Cardiac muscle cell (in vitro differentiated cells and primary cell): Measurements from ENCODE around the gene TPM4. TPM values are rescaled to one million over a fixed set of nuclear protein-coding genes. Genes with fewer than 3 reads are reported as not detected.

Experiments used
- DNase-seq, 2 donors: peaks; one replicate each; pipeline versions ENCODE4 v3.0.0 to v3.0.0-alpha.2; 2010 to 2017; ENCODE audit warnings: low read depth in 1 of 2, low spot score in 1 of 2
- H3K27ac ChIP-seq: fragments of 200-600 bp; sonication (generic); 2 replicates; pipeline ENCODE4 v1.5.1; 2016
- H3K27me3 ChIP-seq: fragments of 200-600 bp; sonication (generic); 2 replicates; pipeline ENCODE4 v1.6.0; 2016; ENCODE audit warnings: control low read depth
- H3K36me3 ChIP-seq: fragments of 200-600 bp; sonication (generic); 2 replicates; pipeline ENCODE4 v1.5.1; 2016; ENCODE audit warnings: control low read depth
- H3K4me1 ChIP-seq: fragments of 200-600 bp; sonication (generic); 2 replicates; pipeline ENCODE4 v1.8.1; 2017; ENCODE audit warnings: low read depth, mild to moderate bottlenecking, mixed run types
- H3K4me3 ChIP-seq: fragments of 200-600 bp; sonication (generic); 2 replicates; pipeline ENCODE4 v1.5.1; 2016; ENCODE audit warnings: mild to moderate bottlenecking
- H3K9me3 ChIP-seq: fragments of 200-600 bp; sonication (generic); 2 replicates; pipeline ENCODE4 v1.5.1; 2017; ENCODE audit warnings: low read depth, mild to moderate bottlenecking, control low read depth
- polyA plus RNA-seq: library from polyadenylated mRNA; unstranded; fragments of >200 nt; fragmentation: Nextera tagmentation; extraction: Ambion mirVana; gene quantifications from 2 replicates; pipeline ENCODE4 v1.2.1, GENCODE V29; 2016
- total RNA-seq: library from RNA; depleted of rRNA; stranded (reverse); fragments of >200 nt; gene quantifications from 2 replicates; pipeline ENCODE4 v1.2.3, GENCODE V29; 2016
- TF ChIP-seq, protein P1 (sequence below): IDR thresholded peaks from 2 replicates; pipeline ENCODE4 v1.5.1; 2012; ENCODE audit warnings: low read depth, mild to moderate bottlenecking, low read length

TPM4 gene
- total and polyA plus RNA-seq, 2 experiments from 2014 or later, result 118 to 268 TPM

DNA sequence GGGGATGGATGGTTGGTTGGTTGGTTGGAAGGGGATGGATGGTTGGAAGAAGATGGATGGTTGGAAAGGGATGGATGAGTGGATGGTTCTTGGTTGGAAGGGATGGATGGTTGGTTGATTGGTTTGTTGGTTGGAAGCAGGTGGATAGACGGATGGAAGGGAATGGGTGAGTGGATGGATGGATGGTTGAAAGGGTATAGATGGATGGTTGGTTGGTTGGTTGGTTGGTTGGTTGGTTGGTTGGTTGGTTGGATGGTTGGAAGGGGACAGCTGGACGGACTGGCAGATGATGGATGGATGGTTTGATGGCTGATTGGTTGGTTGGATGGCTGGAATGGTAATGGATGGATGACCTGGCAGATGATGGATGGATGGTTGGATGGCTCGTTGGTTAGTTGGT is 55.4 kb downstream of the TPM4 start:
- Histone ChIP-seq H3K4me3 (no peak overlapping the region), H3K9me3 (no peaks in the 10 kb centered on the region), H3K27me3 (no peaks in the 10 kb centered on the region), H3K36me3 (peaks cover 35% of the 10 kb centered on the region), H3K27ac (no peak overlapping the region), H3K4me1 (no peaks in the 10 kb centered on the region)
- TF ChIP-seq, protein P1, sequence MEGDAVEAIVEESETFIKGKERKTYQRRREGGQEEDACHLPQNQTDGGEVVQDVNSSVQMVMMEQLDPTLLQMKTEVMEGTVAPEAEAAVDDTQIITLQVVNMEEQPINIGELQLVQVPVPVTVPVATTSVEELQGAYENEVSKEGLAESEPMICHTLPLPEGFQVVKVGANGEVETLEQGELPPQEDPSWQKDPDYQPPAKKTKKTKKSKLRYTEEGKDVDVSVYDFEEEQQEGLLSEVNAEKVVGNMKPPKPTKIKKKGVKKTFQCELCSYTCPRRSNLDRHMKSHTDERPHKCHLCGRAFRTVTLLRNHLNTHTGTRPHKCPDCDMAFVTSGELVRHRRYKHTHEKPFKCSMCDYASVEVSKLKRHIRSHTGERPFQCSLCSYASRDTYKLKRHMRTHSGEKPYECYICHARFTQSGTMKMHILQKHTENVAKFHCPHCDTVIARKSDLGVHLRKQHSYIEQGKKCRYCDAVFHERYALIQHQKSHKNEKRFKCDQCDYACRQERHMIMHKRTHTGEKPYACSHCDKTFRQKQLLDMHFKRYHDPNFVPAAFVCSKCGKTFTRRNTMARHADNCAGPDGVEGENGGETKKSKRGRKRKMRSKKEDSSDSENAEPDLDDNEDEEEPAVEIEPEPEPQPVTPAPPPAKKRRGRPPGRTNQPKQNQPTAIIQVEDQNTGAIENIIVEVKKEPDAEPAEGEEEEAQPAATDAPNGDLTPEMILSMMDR, result no peak
- DNase-seq, result no peak

DNA sequence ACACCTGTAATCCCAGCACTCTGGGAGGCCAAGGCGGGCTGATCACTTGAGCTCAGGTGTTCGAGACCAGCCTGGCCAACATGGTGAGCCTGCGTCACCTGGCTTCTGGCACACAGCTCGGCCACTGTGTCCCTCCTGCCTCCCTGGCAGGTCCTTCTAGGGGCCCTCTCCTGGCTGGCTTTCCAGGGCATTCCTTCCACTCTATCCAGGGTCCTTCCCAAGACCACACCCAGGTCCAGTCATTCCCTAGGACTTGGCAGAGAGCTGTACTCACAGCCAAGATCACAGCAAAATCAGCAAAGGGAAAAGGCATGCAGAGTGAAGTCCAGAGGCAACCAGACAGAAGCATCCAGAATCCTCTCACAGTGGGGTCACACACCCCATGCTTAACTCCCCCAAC is 57.5 kb downstream of the TPM4 start:
- DNase-seq, result no peak
- Histone ChIP-seq H3K36me3 (peaks cover 22% of the 10 kb centered on the region), H3K27me3 (no peaks in the 10 kb centered on the region), H3K9me3 (no peaks in the 10 kb centered on the region), H3K4me3 (no peak overlapping the region), H3K4me1 (no peaks in the 10 kb centered on the region), H3K27ac (peak overlapping the region; percentile 28)
- TF ChIP-seq, protein P1, result no peak

DNA sequence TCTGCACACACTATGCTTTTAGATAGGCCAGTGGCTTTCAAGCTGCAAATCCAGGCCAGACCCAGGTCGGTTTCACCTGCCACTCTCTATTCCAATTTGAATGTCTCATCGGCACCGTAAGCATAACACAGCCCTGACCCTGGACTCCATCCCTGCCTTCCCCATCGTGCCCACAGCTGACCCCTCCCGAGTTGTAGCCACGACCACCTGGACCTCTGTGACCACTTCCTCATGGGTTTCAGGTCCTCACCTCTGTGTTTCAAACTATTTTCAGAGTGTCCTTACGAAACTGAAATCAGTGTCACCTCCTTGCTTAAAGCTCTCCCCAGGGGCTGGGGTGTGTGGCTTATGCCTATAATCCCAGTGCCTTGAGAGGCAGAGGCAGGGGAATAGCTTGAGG is 58.2 kb downstream of the TPM4 start:
- TF ChIP-seq, protein P1, result no peak
- no peaks in the 10 kb centered on the region for H3K4me1 ChIP-seq
- no peak for DNase-seq
- H3K27me3 ChIP-seq, result no peaks in the 10 kb centered on the region
- H3K4me3 ChIP-seq, result no peak overlapping the region
- H3K9me3 ChIP-seq, result no peaks in the 10 kb centered on the region
- H3K27ac ChIP-seq, result peak overlapping the region; percentile 28
- H3K36me3 ChIP-seq, result peaks cover 18% of the 10 kb centered on the region

DNA sequence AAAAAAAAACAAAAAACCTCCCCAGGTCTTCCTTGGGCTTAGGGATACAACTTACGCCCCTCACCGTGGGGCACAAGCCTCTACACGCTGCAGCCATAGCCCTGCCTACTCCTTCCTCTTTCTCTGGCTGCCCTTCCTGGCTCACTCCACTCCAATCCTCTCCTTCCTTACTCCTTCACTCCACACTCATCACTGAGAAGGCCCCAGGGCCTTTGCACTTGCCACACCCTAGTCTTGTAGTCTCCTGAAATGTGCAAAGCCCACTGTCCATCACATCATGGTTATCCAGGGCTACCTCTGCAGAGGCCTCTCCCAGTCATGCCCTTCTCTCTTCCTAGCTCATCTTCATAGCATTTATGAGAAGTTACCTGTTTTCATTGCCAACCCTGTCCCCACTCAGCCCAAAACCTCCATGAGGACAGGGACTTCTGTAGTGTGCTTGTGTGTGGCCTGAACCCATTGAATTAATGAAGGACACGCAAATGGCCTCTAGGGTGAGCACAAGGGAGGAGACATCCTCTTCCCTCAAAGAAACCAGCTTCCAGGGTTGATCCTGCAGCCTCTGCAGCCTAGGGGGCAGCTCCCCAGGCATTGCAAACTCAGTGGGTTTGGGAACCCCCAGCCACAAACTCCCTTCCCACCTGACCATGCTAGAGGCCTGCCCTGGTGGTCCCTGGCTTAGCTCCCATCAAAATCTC is 59.3 kb downstream of the TPM4 start:
- H3K36me3 ChIP-seq, result peaks cover 9% of the 10 kb centered on the region
- no peak overlapping the region for H3K27ac ChIP-seq
- no peak for DNase-seq
- no peaks in the 10 kb centered on the region for H3K4me1 ChIP-seq
- no peaks in the 10 kb centered on the region for H3K27me3 ChIP-seq
- H3K9me3 ChIP-seq, result no peaks in the 10 kb centered on the region
- TF ChIP-seq, protein P1, result no peak
- no peak overlapping the region for H3K4me3 ChIP-seq

DNA sequence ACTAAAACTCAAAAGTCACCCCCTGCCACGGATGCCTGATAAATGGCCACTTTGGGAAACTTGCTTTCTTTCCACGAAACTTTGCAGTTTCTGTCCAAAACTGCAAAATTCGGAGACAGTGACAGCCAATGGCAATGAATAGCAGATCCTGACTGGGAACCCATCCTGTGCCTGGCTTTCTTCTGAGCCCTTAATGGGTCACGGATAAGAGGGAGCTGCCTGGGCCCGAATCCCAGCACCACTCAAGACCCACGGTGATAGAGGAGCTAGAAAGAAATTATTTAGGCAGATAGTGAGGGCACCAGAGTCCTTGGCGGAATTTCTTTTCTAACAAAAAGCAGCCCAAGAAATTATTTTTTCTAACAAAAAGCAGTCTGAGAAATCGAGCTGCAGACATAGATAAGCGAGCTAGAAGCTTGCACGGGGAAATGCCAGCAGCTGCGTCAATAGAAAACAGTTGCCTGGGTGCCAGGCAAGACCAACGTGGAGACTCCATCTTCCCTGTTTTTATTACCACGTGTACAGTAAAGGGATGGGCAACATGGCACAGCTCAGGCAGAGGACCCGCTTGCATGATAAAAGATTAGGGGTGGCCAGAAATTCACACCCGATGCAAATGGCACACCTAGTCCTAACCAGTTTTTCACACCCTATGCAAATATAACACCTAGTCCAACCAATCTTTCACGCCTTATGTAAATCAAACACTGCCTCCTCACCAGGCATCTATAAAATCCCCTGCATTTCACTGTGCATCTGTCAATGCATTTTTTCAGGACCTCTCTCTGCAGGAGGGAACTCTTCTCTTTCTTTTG is 60.1 kb downstream of the TPM4 start:
- H3K27ac ChIP-seq, result no peak overlapping the region
- H3K4me1 ChIP-seq, result no peaks in the 10 kb centered on the region
- no peak for DNase-seq
- TF ChIP-seq, protein P1, result no peak
- H3K36me3 ChIP-seq, result peaks cover 7% of the 10 kb centered on the region
- H3K27me3 ChIP-seq, result no peaks in the 10 kb centered on the region
- no peak overlapping the region for H3K4me3 ChIP-seq
- H3K9me3 ChIP-seq, result no peaks in the 10 kb centered on the region
